Stimulated activated CD8-positive, alpha-beta memory T cell treated with anti-CD3 and anti-CD28 coated beads, Interleukin-7, amount 100 ng/mL, for 4 hours (primary cell): ENCODE measurements around the gene MAMLD1.

Source experiments
- DNase-seq, 2 donors: peaks; one replicate each; pipeline ENCODE4 v3.0.0-alpha.2; 2020; ENCODE audit warnings: low read depth in 2 of 2

The MAMLD1 gene

DNA sequence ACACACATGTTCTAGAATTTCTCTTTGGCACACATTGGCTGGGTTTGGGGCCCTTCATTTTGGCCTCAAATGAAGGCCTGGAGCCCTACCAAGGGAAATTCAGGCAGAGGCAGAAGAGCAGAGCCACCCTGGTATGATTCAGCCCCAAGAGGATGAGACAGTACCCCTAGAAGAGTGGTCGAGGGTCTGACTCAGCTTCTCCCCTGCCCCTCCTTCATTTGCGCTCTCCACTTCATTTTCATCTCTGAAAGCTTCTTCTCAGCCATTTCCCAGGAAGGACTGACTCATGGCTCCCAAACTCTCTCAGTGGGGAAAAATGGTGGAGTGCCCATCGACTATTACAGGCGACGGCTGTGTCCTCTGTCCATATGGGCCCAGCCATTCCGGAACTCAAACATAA lies 43.5 kb downstream of the MAMLD1 start:
- no peak for DNase-seq

DNA sequence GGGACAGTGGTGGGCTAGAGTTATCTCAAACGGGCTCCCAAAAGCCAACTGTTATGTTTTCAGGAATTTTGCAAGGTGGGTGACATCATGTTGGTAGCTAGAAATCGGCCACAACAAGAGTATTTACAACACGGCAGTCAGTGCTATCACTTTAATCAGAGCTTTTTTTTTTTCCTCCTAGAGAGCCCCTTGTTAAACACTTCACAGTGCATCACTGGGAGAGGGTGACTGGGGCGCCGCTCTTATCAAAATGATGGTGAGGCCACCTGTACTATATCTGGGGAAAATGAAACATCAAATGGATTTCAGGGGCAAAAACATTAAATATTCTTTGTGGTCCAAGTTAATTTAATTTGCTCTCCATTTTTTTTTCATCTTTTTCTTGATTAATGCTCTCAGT lies 44.9 kb downstream of the MAMLD1 start:
- DNase-seq, result no peak

DNA sequence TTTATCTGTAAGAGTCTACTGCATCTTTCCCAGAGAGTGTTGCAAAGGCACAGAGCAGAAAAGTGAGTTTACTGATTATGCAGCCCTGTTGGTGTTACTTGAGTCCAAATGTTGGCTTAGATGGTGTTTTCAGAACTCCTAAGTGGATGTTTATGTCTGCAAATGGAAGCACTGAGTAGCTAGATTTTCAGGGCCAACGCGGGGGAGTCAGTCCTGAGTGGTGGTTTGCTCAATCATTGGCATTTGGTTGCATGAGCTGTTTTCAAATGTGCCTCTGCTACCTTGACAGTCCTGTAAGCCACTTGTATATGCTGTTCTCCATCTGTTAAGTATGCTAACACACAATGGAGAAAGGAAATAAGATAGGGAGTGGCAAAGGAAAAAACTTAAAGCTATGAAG lies 45.4 kb downstream of the MAMLD1 start:
- no peak for DNase-seq

DNA sequence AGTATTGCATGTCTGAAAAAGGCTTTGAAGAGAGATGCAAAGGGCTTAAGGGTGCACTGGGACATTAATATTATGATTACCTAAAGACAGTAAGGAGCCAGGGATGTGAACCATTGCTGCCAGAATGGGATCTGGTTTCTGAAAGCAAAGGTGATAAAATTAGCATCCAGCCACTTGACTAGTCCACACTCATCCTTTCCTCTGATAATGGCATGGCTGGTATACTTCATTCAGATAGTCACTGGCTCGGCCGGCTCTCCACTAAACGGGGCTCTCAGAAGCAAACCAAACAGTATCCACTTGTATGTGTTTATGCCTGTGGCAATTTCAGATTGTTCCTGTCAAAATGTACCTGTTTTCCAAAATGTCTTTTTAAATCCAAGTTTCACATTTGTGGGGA lies 46.4 kb downstream of the MAMLD1 start:
- no peak for DNase-seq

DNA sequence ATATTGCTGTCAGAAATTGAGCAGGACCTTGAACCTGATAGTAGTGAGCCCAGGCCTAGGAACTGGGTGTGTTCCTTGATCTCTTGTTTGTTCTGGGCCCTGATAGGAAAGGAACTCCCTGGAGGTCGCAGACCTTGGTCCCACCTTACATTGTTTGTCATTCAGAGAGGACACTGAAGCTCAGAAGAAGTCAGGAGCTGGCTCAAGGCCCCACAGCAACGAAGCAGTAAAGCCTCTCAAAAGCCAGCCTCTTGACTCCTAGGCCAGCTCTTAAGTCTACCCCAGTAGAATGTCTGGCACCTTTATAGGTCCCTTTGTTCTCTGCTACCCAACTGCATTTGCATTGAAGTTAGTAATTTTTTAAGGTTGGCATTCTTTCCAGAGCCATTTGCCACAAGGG lies 46.8 kb downstream of the MAMLD1 start:
- no peak for DNase-seq

DNA sequence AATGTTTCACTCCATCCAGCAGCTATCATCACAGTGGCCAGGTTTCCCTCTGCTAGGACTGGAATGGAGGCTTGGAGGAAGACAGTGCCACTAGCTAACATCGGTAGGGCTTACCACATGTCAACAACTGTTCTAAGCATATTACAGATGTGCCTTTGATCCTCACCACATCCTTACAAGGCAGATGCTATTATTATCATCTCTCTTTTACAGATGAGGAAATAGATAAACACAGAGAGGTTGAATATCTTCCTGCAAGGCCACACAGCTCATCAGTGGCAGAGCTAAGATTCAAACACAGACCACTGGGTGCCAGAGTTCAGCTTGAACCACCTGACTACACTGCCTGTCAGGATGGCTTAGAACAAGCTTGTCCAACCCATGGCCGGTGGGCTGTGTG lies 47.4 kb downstream of the MAMLD1 start:
- no peak for DNase-seq

DNA sequence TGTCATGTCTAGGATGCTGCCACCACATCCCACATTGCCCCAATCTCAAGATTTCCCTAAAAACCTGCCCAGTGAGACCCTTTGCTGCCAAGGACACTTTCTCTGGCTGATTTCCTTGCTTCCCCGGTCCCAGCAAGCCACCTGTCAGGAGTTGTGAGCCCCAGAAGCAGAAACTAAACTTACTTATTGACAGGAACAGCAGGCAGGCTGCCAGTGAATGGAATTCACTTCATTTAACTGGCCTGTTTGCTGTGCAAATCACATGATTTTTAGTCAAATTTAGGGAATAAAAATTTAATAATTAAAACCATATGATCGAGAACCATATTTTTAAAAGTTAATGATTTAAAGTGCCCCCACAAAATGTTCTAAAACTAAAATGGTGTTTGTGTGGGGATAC lies 48.5 kb downstream of the MAMLD1 start:
- no peak for DNase-seq

DNA sequence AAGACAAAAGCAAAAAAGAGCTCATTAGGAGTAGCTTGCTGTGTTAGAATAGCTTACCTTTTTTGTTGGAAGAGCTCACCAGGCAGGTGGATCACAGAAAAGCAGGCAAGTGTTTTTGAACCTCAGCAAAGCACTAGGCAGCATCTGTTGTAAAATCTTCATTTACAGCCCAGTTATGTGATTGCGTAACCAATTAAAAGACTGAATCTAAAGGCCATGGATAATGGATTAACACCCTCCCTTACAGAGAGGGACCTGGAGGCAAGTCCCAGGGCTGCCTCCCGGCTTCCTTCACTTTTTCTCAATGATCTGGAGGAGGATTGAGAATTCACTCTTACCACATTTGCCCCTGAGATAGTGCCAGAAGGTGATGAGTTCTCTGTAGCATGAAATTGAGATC lies 51.1 kb downstream of the MAMLD1 start:
- DNase-seq, result no peak

DNA sequence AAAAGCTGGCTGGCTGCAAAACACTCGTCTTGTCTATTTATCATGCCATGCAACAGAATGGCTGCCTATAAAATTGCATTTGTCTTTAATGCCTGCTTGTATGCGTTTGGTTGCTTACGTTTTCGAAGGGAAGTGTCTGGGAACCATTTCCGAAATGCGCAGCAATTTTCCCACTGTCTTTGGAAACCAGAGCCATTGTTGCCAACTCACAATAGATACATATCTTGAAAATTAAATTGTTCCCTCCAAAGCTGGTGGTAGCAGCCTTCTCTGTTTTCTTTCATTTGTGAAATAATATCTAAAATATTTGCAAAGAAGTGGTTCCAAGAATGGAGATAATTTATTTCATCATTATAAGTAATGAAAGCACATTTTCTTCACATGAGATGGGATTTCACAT lies 53.4 kb downstream of the MAMLD1 start:
- no peak for DNase-seq

DNA sequence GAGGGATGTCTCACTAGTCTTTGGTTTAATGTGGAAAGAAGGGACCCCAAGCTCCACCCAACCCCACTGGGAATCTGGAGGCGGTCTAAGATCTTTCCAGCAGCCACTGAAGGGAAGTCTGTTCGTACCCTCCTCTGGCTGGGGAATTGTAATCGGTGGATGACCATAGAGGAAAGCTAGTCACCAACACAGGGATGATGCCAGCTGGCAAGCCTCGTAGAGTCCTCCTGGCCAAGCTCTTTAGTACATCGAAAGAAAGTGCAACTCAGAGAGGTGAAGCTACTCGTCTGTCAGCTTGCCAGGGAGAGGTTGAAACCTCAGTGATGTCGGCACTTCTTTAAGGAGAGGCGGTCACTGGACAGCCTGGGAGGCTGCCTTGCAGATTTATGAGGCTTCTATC lies 58.7 kb downstream of the MAMLD1 start:
- no peak for DNase-seq

DNA sequence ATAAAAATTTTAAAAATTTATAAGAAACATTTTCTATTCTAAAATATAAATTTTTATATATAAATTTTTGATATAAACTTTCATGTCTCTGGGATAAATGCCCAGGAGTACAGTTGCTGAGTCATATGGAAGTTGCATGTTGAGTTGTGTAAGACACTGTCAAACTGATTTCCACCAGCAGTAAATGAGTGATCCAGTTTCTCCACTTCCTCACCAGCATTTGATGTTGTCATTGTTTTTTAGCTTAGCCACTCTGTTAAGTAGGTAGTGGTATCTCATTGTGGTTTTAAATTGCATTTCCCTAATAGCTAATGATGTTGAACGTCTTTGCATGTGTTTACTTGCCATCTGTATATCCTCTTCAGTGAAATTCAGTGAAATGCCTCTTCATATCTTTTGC lies 66.5 kb downstream of the MAMLD1 start:
- DNase-seq, result no peak

DNA sequence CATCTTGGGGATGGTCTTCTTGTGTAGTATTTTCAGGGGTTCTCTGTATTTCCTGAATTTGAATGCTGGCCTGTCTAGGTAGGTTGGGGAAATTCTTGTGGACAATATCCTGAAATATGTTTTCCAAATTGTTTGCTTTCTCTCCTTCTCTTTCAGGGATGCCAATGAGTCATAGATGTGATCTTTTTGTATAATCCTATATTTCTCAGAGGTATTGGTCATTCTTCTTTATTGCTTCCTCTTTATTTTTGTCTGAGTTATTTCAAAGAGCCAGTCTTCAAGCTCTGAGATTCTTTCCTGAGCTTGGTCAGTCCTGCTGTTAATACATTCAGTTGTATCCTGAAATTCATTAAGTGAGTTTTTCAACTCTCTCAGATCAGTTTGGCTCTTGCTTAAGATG lies 73.1 kb downstream of the MAMLD1 start:
- no peak for DNase-seq

DNA sequence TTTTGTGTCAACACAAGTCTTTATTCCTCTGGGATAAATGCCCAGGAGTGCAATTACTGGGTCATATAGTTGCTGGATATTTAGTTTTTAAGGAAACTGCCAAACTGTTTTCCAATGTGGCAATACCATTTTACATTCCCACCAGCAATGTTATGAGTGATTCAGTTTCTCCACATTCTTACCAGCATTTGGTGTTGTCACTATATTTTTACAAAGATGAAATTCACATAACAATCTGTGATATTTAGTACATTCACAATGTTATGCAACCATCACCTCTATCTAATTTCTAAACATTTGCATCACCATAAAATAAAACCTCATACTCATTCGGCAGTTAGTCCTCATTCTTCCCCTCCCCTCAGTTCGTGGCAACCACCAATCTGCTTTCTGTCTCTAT lies 75.0 kb downstream of the MAMLD1 start:
- no peak for DNase-seq

DNA sequence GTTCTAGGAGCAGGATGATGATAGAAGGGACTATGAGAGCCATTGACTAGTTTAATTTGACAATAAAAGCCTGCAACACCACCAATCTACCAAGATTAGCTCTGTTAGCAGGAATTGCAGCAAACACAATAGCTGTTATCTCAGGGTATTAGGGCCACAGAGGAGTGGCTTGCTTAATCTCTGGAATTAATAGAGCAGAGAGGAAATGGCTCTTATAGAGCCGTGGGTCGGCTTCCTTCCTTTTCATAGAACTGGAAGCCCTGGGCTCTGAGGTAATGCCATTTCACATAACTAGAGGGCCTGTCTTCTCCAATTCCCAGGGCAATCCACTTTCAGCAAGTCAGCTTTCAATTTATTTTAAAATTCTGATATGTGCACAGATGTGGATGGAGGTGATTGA lies 83.0 kb downstream of the MAMLD1 start:
- DNase-seq, result no peak

DNA sequence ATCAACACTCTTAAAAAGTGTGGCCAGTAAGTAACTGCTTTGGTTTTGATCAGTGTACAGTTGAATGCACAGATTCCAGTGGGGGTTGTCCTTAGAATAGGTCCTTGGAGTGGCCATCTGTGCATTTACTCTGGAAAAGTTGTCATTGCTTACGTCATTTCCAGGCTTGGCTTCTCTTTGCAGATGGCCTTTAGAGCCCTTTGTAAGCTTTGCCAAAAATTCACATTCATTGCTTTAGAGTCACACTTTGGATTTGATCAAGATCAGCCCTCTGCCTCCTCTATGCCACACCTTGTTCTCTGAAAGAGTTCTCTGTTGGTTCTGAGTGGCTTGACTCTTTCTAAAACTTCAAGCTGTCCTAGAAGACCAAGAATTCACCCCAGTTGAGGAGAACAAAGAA lies 83.9 kb downstream of the MAMLD1 start:
- no peak for DNase-seq

DNA sequence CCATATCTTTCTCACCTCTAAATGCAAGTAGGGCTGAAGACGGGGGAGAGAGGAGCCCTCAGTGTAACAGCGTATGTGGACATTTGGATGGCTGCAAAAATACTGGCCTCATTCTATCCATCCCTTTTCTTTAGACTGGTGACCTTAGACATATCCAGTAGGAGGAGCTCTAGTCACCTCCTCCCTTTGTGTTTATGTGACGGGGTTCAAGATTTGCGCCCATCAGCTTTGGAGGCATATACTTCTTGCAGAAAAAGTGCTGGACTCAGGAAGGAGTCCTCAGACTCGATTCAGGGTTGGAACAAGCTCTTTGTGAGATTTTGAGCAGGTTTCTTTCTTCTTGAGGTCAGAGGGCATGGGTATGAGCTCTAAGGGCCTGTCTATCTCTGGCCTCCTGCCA lies 86.2 kb downstream of the MAMLD1 start:
- no peak for DNase-seq

DNA sequence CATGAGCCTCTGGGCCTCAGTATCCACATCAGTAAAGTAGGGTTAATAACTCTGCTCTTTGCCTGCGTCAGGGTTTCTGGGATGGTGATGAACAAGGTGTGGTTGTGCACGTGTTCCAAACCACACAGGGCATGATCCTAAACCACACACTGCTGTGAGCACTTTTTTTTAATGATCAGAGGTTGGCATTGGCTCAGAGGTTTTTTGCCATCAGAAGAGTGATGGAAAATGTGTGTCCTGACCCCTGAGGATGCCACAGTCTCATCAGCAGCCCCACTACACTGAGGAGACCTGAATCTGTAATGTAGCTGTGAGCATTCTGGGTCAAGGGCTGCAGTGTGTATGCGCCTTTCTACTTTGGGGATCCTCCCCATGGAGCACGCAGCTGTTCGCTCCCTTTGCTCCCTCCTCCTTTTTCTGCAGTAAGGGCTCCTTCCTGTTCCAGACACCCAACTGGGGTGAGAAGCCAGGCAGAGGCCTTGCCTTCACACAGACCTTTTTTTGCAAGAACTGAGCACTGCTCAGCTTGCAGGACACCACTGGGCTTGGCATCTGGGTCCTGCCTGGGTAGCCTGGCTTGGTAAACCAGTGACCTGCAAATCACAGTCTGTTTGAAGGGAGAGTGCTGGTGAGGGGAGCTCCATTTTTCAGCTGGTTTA lies 87.5 kb downstream of the MAMLD1 start:
- no peak for DNase-seq

DNA sequence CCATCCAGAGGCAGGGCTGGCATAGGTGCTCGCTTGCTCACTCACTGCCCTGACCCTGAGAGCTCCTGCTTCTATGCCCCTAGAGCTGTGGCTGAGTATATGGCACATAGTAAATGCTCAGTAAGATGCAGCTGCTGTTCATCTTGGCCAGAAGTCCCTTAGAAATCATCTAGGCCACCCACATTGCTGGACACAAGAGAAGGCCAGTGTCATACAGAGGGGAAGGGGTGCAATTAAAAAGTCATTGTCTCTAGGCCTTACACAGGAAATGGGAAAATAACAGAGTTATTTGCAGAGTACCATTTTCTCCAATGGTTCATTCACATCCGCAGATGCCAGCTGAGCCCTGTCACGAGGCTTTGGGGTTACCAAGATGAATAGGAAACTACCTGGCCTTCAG lies 88.8 kb downstream of the MAMLD1 start:
- DNase-seq, result no peak

DNA sequence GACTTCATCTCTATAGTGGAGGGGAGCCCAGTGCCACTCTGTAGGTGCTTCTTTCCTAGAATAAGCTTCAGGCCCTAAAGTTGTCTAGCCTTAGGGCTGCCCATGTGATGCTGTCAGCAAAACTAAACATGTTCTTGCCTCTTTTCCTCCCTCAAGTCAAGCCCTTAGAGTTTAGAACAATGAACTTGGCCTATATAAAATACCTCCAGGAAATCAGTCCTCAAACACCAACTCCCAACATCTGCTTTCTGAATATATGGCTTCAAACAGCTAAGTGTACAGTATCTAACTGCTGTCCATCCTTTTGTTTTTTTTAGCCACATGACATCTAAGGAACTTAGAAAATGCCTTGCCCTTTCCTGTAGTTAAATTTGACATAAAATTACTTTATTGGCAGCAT lies 91.0 kb downstream of the MAMLD1 start:
- DNase-seq, result no peak

DNA sequence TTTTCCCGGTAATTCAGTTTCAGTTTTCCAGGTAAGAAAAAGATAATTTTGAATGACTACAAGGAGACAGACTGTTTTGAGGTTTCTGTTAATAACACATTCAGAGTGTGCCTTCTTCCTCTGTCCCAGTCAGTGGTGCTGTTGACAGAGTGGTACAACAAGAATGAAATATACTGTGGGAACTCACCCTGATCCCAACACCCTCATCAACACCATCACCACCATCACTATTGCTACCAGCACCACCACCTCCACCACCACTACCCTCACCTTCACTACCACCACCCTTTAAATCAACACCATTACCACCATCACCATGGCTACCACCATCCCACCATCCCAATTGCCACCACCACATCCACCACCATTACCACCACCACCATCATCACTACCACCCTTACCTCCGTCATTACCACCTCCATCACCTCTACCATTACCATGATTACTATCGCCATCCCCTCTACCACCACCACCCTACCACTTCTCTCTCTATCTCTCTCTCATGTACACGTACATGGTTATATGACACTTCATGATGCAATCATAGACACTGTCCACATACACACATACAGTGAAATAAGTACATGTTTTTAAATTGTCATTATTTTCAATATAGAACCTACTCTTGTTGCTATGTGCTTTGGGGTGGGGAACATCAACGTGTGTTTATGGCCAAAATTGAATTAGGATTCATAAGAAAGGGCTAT lies 91.5 kb downstream of the MAMLD1 start:
- no peak for DNase-seq

DNA sequence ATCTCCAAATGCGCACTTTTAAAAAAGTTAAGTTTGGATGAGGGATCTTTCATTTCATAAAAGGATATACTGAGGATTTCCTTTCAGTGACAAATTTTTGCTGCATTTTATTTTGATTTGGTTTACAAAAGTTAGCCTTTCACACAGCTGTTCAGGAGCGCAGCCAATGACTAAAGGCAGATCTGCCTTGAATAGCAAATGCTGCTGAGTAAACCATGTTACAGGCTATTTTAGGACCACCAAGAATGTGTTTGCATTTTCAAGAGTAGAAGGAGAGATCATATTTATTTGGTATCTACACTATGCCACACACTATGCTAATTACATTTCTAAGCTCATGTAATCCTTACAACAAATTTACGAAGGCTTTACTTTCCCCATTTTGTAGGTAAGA lies 92.1 kb downstream of the MAMLD1 start:
- DNase-seq, result no peak

DNA sequence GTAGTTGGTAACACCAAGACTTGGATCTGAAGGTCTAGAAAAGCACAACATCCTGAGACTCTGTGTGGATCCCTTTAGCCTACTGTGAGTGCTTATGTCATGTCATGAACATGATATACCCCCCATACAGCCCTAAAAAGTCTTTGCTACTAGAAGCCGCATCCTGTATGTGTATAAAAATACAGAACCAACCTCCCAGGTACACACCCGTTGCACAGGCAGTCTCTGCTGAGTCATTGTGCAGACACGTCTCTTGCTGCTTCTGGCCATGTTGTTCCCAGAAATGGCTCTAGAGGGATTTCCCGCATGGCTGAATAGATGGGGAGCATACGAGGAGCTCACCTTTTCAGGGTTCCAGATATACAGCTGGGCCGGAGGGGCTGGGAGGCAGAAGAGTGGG lies 93.3 kb downstream of the MAMLD1 start:
- no peak for DNase-seq

DNA sequence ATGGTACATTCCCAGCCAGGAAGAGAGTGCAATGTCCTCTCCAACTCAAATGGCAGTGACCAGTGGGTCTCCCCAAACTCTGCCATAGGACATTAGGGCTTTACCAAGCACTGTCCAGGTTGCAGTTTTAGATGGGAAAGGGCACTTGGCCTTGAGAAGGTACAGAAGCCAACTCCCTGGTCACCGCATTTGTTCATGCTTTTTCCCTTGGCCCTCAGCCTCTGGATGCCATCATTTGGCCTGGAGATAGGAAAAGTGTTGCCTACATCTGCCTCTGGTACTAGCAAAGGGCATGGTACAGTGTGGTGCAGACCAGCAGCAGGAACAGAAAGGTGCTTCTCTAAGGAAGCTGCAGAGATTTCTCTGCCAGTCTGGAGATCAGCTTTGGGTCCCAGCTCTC lies 93.8 kb downstream of the MAMLD1 start:
- DNase-seq, result no peak

DNA sequence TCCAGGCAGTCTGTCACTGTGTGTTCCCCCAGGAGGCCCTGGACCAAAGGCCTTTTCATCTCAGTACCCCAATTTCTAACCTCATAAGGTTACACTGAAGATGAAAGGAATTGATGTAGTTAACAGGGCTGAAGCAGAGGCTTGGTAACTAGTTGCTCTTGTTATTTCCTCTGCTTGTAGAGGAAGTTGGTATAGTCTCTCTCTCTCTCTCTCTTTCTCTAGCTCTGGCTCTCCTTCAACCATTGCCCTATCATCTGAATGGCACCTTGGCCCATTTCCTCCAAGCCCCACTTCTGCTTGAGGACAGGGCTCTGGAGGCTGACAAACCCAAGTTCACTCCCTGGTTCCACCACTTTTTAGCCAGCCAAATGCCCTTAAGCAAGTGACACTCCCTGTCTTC lies 96.1 kb downstream of the MAMLD1 start:
- no peak for DNase-seq
